Measurements from ENCODE around the gene NOP53. TPM values are rescaled to one million over a fixed set of nuclear protein-coding genes. Genes with fewer than 3 reads are reported as not detected.

NOP53 gene
- total and polyA plus RNA-seq, 2 donors (not counting 3 experiments of a cell fraction or from before 2014, with no cell fraction given) = 119 to 150 TPM

DNA sequence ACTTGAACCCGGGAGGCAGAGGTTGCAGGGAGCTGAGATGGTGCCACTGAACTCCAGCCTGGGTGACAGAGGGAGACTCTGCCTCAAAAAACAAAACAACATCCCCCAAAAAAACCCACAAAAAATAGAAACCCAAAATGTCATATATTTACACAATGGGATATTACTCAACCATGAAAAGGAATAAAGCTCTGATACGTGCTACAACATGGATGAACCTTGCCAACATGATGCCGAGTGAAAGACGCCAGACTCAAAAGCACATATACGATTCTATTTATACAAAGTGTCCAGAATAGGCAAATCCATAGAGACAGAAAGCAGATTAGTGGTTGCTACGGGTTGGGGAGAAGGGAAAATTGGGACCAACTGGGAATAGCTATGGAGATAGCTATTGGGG lies 61.1 kb downstream of the NOP53 start:
- intact Hi-C loops (cut with micrococcal nuclease) = no loop called here
- H4K20me1 ChIP-seq (replicated peaks; ENCODE audit: control insufficient read depth, extremely low read depth, insufficient read depth, low read length) = no peaks in the 10 kb centered on the region
- CTCF ChIA-PET = interaction anchor here (1.1 to 1.5 kb wide), 3 partner anchors 10 to 62 kb away, joined by 3 read pairs; no protein-coding TSS in a partner anchor
- H3K4me2 ChIP-seq (ENCODE audit: insufficient read depth, low read length) = no peak overlapping the region
- no peak overlapping the region for H2AFZ ChIP-seq (ENCODE audit: low read depth, low read length)
- no peak overlapping the region for H3K27ac ChIP-seq (ENCODE audit: insufficient read depth, low read depth, low read length)
- H3K9me3 ChIP-seq (replicated peaks; ENCODE audit: control insufficient read depth, insufficient read depth, low read length) = no peaks in the 10 kb centered on the region
- no peaks in the 10 kb centered on the region for H3K9me1 ChIP-seq (replicated peaks; ENCODE audit: control insufficient read depth, extremely low read depth, insufficient read depth, low read length)
- no peaks in the 10 kb centered on the region for H3K4me1 ChIP-seq (ENCODE audit: control insufficient read depth, extremely low read depth, insufficient read depth, low read length)
- no peaks in the 10 kb centered on the region for H3K79me2 ChIP-seq (ENCODE audit: control insufficient read depth, insufficient read depth, low read length)
- no TSS peak for BruUV-seq (replicated peaks)
- H3K36me3 ChIP-seq (ENCODE audit: control insufficient read depth in 2 of 2, extremely low read depth in 1 of 2, insufficient read depth in 2 of 2, low read length in 2 of 2) = no peaks in the 10 kb centered on the region
- H3K27me3 ChIP-seq (ENCODE audit: control insufficient read depth in 2 of 2, insufficient read depth in 2 of 2, low read length in 2 of 2) = no peaks in the 10 kb centered on the region
- POLR2A ChIA-PET = no interaction called here
- dilution Hi-C loops (cut with MboI; ENCODE audit: extremely low pct_ligation_motif_present, low sequenced_read_pairs) = no loop called here
- H3K9ac ChIP-seq (replicated peaks; ENCODE audit: extremely low read depth, insufficient read depth, low read length) = no peak overlapping the region
- DNase-seq (ENCODE audit: low read depth, low spot score) = no peak
- no peak overlapping the region for H3K4me3 ChIP-seq (replicated peaks in 1 of 3; ENCODE audit: insufficient read depth in 1 of 3, low read depth in 1 of 3, low read length in 3 of 3)
- TF ChIP-seq POLR2A (IDR thresholded peaks at IDR 0.05; ENCODE audit: low read depth, low read length) = no peak
- TF ChIP-seq JUN (IDR thresholded peaks at IDR 0.05; ENCODE audit: borderline replicate concordance, insufficient read depth, insufficient read length, low read depth) = no peak
- no peak for TF ChIP-seq FOS (IDR thresholded peaks at IDR 0.05; ENCODE audit: borderline replicate concordance, insufficient read depth, low read length)
- TF ChIP-seq, protein P1, sequence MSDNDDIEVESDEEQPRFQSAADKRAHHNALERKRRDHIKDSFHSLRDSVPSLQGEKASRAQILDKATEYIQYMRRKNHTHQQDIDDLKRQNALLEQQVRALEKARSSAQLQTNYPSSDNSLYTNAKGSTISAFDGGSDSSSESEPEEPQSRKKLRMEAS (IDR thresholded peaks at IDR 0.05; ENCODE audit: insufficient read depth, insufficient read length) = no peak
- no peak for TF ChIP-seq EZH2 (IDR thresholded peaks at IDR 0.05; ENCODE audit: borderline replicate concordance, low read depth, low read length, severe bottlenecking)
- no peak for TF ChIP-seq POLR2AphosphoS5 (IDR thresholded peaks at IDR 0.05; ENCODE audit: insufficient read depth, low read depth, low read length)
- TF ChIP-seq GATA2 (IDR thresholded peaks at IDR 0.05; ENCODE audit: insufficient read depth, insufficient read length, low read depth, low read length) = no peak
- no peak for TF ChIP-seq MYC (IDR thresholded peaks at IDR 0.05; ENCODE audit: low read depth, low read length)
- TF ChIP-seq, protein P2, sequence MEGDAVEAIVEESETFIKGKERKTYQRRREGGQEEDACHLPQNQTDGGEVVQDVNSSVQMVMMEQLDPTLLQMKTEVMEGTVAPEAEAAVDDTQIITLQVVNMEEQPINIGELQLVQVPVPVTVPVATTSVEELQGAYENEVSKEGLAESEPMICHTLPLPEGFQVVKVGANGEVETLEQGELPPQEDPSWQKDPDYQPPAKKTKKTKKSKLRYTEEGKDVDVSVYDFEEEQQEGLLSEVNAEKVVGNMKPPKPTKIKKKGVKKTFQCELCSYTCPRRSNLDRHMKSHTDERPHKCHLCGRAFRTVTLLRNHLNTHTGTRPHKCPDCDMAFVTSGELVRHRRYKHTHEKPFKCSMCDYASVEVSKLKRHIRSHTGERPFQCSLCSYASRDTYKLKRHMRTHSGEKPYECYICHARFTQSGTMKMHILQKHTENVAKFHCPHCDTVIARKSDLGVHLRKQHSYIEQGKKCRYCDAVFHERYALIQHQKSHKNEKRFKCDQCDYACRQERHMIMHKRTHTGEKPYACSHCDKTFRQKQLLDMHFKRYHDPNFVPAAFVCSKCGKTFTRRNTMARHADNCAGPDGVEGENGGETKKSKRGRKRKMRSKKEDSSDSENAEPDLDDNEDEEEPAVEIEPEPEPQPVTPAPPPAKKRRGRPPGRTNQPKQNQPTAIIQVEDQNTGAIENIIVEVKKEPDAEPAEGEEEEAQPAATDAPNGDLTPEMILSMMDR (IDR thresholded peaks at IDR 0.05; ENCODE audit: extremely low read depth in 1 of 2, insufficient read depth in 1 of 2, low read depth in 1 of 2, low read length in 2 of 2) = no peak
- FAIRE-seq = no peak

Small RNA genes lying within 50 kb of the gene (small RNA-seq; reads per million reads assigned to genes)
- gene AC008745.1 (ENCODE audit: insufficient read depth, insufficient read length, low read depth, low replicate concordance) (not detected), gene SNORD23 (ENCODE audit: insufficient read depth, insufficient read length, low read depth, low replicate concordance) (not detected)

Other genes with a start within 250 kb of the NOP53 start
- 107 TPM in 2 replicates for gene NAPA, start 230.5 kb upstream of the NOP53 start, total RNA-seq
- 154 and 172 TPM in 2 replicates for gene NAPA, start 230.5 kb upstream of the NOP53 start, polyA plus RNA-seq
- 0.13 TPM in 1 of 2 replicates, not detected in the other for gene ZNF541, start 172.4 kb upstream of the NOP53 start, total RNA-seq
- 0.03 and 0.05 TPM in 2 replicates for gene ZNF541, start 172.4 kb upstream of the NOP53 start, polyA plus RNA-seq
- gene BICRA, start 136.4 kb upstream of the NOP53 start, total RNA-seq = 20.5 and 27.0 TPM in 2 replicates
- 2.0 and 3.8 TPM in 2 replicates for gene BICRA, start 136.4 kb upstream of the NOP53 start, polyA plus RNA-seq
- gene EHD2, start 32.1 kb upstream of the NOP53 start, total RNA-seq = 220 TPM in 2 replicates
- 105 and 110 TPM in 2 replicates for gene EHD2, start 32.1 kb upstream of the NOP53 start, polyA plus RNA-seq
- 220 and 316 TPM in 2 replicates for gene SELENOW, start 33.2 kb downstream of the NOP53 start, total RNA-seq
- 613 and 629 TPM in 2 replicates for gene SELENOW, start 33.2 kb downstream of the NOP53 start, polyA plus RNA-seq
- not detected in 2 replicates for gene TPRX1, start 59.0 kb downstream of the NOP53 start, total RNA-seq
- not detected in 2 replicates for gene TPRX1, start 59.0 kb downstream of the NOP53 start, polyA plus RNA-seq
- gene CRX, start 76.4 kb downstream of the NOP53 start, total RNA-seq = not detected in 2 replicates
- gene CRX, start 76.4 kb downstream of the NOP53 start, polyA plus RNA-seq = not detected in 2 replicates
- gene TPRX2, start 113.7 kb downstream of the NOP53 start, total RNA-seq = not detected in 2 replicates
- not detected in 2 replicates for gene TPRX2, start 113.7 kb downstream of the NOP53 start, polyA plus RNA-seq
- gene SULT2A1, start 140.8 kb downstream of the NOP53 start, total RNA-seq = not detected in 2 replicates
- gene SULT2A1, start 140.8 kb downstream of the NOP53 start, polyA plus RNA-seq = not detected in 2 replicates
- not detected in 2 replicates for gene BSPH1, start 246.6 kb downstream of the NOP53 start, total RNA-seq
- not detected in 2 replicates for gene BSPH1, start 246.6 kb downstream of the NOP53 start, polyA plus RNA-seq
- not detected in 2 replicates for gene ELSPBP1, start 249.1 kb downstream of the NOP53 start, total RNA-seq
- gene ELSPBP1, start 249.1 kb downstream of the NOP53 start, polyA plus RNA-seq = not detected in 2 replicates

All from endothelial cell of umbilical vein (primary cell).